Measurements from ENCODE around the gene RNF213.
"Not testable (repeated sequence)": the region's sequence is repeated elsewhere in the genome, so short reads cannot be mapped to it uniquely, and the experiment has no call there.

The RNF213 gene

DNA sequence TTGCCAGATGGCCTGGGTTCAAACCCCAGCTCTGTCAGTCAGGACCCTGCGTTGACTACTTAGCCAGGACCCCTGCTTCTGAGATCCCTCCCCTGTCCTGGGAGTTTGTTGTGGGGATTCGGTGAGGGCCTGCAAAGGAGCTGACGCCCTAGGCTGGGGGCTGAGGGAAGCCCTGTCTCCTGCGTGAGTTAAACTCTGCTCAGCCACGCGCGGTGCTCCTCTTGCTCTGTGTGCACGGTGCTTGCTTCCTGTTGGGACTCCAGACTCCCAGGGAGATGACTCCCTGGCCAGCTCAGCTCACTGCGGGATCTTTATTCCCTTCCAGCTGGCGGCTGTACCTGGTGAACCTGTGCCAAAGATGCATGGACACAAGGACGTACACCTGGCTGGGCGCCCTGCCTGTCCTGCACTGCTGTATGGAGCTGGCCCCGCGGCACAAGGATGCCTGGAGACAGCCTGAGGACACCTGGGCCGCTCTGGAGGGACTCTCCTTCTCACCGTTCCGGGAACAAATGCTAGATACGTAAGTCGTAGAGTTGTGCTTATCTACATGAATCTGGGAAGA, 37.4 kb downstream of the RNF213 start:
- peaks cover 3% of the 10 kb centered on the region for H3K9me3 Mint-ChIP-seq (ENCODE audit: low read depth)
- H3K36me3 Mint-ChIP-seq: peaks cover 30% of the 10 kb centered on the region
- no peak overlapping the region for H3K4me3 Mint-ChIP-seq
- peaks cover 2% of the 10 kb centered on the region for H3K4me1 Mint-ChIP-seq (ENCODE audit: low read depth)
- no peaks in the 10 kb centered on the region for H3K27me3 Mint-ChIP-seq
- H3K27ac Mint-ChIP-seq: peak overlapping the region; percentile 22

DNA sequence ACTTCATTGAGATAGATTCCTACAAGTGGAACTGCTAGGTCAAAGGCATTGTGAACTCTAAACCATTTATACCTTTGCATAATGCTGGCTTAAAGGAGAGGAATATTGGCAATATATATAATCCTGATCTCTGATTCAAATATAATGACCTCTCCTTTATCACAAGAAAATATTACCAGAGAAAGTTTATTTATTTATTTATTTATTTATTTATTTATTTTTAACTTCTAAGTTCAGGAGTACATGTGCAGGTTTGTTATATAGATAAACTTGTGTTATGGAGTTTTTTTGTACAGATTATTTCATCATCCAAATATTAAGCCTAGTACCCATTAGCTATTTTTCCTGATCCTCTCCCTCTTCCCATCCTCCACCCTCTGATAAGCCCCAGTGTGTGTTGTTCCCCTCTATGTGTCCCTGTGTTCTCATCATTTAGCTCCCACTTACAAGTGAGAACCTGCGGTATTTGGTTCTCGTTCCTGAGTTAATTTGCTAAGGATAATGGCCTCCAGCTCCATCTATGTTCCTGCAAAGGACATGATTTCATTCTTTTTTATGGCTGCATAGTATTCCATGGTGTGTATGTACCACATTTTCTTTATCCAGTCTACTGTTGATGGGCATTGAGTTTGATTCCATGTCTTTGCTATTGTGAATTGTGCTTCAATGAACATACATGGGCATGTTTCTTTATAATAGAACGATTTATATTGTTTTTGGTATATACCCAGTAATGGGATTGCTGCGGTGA, 38.9 kb downstream of the RNF213 start:
- H3K9me3 Mint-ChIP-seq (ENCODE audit: low read depth); H3K4me3 Mint-ChIP-seq; H3K4me1 Mint-ChIP-seq (ENCODE audit: low read depth); H3K27me3 Mint-ChIP-seq: not testable (repeated sequence)
- peak overlapping the region; percentile 50 for H3K27ac Mint-ChIP-seq
- H3K36me3 Mint-ChIP-seq: peaks cover 34% of the 10 kb centered on the region

DNA sequence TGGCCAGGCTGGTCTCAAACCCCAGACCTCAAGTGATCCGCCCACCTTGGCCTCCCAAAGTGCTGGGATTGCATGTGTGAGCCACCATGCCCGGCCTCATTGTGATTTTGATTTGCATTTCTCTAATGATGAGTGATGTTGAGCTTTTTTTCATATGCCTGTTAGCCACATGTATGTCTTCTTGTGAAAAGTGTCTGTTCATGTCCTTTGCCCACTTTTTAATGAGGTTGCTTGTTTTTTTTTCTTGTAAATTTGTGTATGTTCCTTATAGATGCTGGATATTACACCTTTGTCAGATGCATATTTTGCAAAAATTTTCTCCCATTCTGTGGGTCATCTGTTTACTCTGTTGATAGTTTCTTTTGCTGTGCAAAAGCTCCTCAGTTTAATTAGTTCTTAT, 40.1 kb downstream of the RNF213 start:
- peak overlapping the region; percentile 61 for H3K27ac Mint-ChIP-seq
- not testable (repeated sequence) for H3K4me3 Mint-ChIP-seq; H3K27me3 Mint-ChIP-seq; H3K4me1 Mint-ChIP-seq (ENCODE audit: low read depth); H3K9me3 Mint-ChIP-seq (ENCODE audit: low read depth)
- peaks cover 36% of the 10 kb centered on the region for H3K36me3 Mint-ChIP-seq

DNA sequence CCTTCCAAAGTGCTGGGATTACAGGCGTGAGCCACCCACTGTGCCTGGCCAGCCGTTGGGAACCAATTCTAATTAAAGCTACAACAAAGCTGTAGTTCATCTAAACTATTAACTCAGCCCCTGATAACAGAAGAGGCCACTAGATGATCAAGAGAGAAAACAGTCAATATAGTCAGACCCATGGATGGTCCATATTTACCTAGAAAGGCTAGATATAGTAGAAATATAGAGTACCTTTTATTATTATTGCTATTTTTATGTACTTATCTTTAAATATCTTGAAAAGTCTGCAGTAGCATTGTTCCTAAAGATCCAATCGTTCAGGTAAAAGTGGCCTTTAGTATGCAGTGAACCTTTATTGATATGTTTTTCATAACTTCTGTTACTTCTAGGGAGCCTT, 43.2 kb downstream of the RNF213 start:
- peaks cover 3% of the 10 kb centered on the region for H3K9me3 Mint-ChIP-seq (ENCODE audit: low read depth)
- peaks cover 44% of the 10 kb centered on the region for H3K36me3 Mint-ChIP-seq
- H3K4me3 Mint-ChIP-seq: no peak overlapping the region
- H3K27ac Mint-ChIP-seq: no peak overlapping the region
- H3K4me1 Mint-ChIP-seq (ENCODE audit: low read depth): no peaks in the 10 kb centered on the region
- no peaks in the 10 kb centered on the region for H3K27me3 Mint-ChIP-seq

DNA sequence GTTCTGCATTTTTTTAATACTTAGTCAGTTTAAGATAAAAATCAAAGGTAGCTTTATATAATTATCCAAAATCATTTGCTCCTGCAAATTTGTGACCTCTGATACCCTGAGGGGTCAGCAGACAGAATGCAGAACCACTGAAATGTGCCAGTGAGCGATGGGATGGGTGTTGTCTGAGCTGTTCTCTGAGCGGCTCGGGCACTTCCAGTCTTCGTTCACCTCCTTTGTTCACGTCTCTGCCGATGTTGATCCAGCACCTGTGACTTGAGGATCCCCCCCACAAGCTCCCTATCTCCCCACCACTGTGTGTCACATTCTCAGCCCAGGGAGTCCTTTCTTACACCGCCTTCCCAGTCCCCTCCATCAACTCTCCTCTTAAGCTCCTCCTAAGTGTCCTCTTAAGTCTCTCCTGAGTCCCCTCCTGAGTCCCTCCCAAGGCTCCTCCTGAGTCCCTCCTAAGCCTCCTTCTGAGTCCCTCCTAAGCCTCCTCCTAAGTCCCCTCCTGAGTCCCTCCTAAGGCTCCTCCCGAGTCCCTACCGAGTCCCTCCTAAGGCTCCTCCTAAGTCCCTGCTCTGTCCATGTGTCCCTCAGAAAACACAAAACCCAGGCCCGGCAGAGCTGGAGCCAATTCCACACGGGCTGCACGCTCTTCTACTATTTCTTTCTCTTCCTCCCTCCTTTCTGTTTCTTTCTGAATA, 47.5 kb downstream of the RNF213 start:
- no peaks in the 10 kb centered on the region for H3K27me3 Mint-ChIP-seq
- H3K4me1 Mint-ChIP-seq (ENCODE audit: low read depth): peaks cover 3% of the 10 kb centered on the region
- H3K9me3 Mint-ChIP-seq (ENCODE audit: low read depth): no peaks in the 10 kb centered on the region
- H3K27ac Mint-ChIP-seq: peak overlapping the region; percentile 78
- H3K36me3 Mint-ChIP-seq: peaks cover 18% of the 10 kb centered on the region
- no peak overlapping the region for H3K4me3 Mint-ChIP-seq

DNA sequence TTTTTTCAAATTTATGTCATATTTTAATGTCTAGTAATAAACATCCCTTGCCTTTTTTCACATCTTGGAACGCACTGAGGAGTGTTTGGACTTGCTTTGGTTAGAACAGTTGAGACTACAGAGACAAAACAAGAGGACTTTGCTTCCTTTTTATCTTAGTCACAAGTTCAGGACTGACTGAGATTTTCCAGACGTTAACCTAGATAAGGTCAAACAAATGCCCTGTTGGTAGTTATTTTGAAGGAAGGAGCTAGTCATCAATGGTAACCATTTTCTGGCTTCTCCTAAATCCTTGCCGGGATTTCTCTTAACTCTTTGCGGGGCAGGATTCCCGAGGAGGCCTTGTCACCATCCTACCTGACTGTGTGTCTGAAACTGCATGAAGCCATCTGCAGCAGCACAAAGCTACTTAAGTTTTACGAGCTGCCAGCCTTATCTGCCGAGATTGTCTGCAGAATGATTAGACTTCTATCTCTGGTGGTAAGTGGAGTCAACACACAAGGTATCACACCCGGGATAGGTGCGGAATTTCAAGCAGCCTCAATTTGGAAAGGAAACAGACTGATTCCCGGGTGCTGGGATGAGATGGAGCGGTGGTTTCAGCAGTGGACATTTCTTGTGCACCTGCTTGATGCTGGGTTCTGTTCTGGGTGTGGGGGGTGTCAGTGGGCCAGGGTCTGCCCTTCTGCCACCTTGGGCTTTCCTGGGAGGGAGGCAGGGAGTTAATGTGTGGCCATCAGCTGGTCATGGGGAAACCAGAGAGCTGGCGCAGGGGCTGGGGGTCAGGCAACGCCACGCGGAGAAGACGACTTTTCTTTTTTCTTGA, 48.3 kb downstream of the RNF213 start:
- H3K9me3 Mint-ChIP-seq (ENCODE audit: low read depth): no peaks in the 10 kb centered on the region
- peak overlapping the region; percentile 78 for H3K27ac Mint-ChIP-seq
- no peaks in the 10 kb centered on the region for H3K27me3 Mint-ChIP-seq
- peaks cover 18% of the 10 kb centered on the region for H3K36me3 Mint-ChIP-seq
- no peak overlapping the region for H3K4me3 Mint-ChIP-seq
- H3K4me1 Mint-ChIP-seq (ENCODE audit: low read depth): peaks cover 3% of the 10 kb centered on the region

- no peaks in the 10 kb centered on the region for H3K9me3 Mint-ChIP-seq (ENCODE audit: low read depth)
- H3K27ac Mint-ChIP-seq: peak overlapping the region; percentile 54
- H3K4me1 Mint-ChIP-seq (ENCODE audit: low read depth): peaks cover 3% of the 10 kb centered on the region
- H3K4me3 Mint-ChIP-seq: no peak overlapping the region
- no peaks in the 10 kb centered on the region for H3K27me3 Mint-ChIP-seq
- H3K36me3 Mint-ChIP-seq: peaks cover 15% of the 10 kb centered on the region
Measured at GRCh38 chr17:80311216-80311827, 50.7 kb downstream of the RNF213 start.

DNA sequence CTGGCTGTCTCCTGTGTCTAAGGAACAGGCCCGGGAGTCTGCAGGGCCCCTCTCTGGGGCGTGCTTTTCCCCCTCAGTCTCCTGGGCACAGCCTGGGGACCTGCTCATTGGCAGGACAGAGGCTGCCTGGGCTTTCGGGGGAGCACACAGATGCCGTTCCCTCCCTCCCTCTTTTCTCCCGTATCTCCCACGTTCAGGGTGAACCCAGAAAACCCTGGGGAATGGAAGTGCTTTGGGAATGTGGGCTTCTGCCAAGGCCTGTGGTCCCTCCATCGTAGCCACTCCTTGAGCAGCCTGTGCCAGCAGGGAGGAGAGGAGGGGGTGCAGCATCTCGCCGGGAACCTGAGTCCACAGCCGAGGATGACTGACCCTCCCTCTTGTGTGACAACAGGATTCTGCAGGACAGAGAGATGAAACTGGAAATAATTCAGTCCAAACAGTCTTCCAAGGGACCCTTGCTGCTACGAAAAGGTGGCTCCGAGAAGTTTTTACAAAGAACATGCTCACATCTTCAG, 52.0 kb downstream of the RNF213 start:
- no peak overlapping the region for H3K4me3 Mint-ChIP-seq
- H3K4me1 Mint-ChIP-seq (ENCODE audit: low read depth): peaks cover 3% of the 10 kb centered on the region
- H3K9me3 Mint-ChIP-seq (ENCODE audit: low read depth): no peaks in the 10 kb centered on the region
- no peak overlapping the region for H3K27ac Mint-ChIP-seq
- H3K27me3 Mint-ChIP-seq: no peaks in the 10 kb centered on the region
- peaks cover 12% of the 10 kb centered on the region for H3K36me3 Mint-ChIP-seq

GRCh38 chr17:80313160-80313829, 52.6 kb downstream of the RNF213 start:
- Mint-ChIP-seq H3K4me3 (no peak overlapping the region), H3K36me3 (peaks cover 9% of the 10 kb centered on the region), H3K27ac (peak overlapping the region; percentile 41), H3K27me3 (no peaks in the 10 kb centered on the region), H3K9me3 (ENCODE audit: low read depth) (no peaks in the 10 kb centered on the region), H3K4me1 (ENCODE audit: low read depth) (peaks cover 3% of the 10 kb centered on the region)

DNA sequence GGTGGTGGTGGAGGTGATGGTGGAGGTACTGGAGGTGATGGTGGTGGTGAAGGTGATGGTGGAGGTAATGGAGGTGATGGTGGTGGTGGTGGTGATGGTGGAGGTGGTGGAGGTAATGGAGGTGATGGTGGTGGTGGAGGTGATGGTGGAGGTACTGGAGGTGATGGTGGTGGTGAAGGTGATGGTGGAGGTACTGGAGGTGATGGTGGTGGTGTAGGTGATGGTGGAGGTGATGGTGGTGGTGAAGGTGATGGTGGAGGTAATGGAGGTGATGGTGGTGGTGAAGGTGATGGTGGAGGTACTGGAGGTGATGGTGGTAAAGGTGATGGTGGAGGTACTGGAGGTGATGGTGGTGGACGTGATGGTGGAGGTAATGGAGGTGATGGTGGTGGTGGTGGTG, 53.3 kb downstream of the RNF213 start:
- H3K4me3 Mint-ChIP-seq; H3K36me3 Mint-ChIP-seq; H3K4me1 Mint-ChIP-seq (ENCODE audit: low read depth); H3K27me3 Mint-ChIP-seq; H3K27ac Mint-ChIP-seq; H3K9me3 Mint-ChIP-seq (ENCODE audit: low read depth): not testable (repeated sequence)

DNA sequence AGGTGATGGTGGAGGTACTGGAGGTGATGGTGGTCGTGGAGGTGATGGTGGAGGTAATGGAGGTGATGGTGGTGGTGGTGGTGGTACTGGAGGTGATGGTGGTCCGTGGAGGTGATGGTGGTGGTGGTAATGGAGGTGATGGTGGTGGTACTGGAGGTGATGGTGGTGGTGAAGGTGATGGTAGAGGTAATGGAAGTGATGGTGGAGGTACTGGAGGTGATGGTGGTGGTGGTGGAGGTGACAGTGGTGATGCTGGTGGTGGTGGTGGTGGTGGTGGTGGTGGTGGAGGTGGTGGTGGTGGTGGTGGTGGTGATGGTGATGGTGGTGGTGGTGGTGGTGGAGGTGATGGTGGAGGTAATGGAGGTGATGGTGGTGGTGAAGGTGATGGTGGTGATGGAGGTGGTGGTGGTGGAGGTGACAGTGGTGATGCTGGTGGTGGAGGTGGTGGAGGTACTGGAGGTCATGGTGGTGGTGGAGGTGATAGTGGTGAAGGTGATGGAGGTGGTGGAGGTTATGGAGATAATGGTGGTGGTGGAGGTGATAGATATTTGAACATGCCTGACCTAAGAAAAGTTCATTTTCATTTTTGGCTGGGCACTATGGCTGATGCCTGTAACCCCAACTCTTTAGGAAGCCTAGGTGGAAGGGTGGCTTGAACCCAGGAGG, 55.0 kb downstream of the RNF213 start:
- no peak overlapping the region for H3K27ac Mint-ChIP-seq
- H3K27me3 Mint-ChIP-seq: no peaks in the 10 kb centered on the region
- H3K9me3 Mint-ChIP-seq (ENCODE audit: low read depth): no peaks in the 10 kb centered on the region
- H3K36me3 Mint-ChIP-seq: peaks cover 11% of the 10 kb centered on the region
- no peak overlapping the region for H3K4me3 Mint-ChIP-seq
- H3K4me1 Mint-ChIP-seq (ENCODE audit: low read depth): peaks cover 3% of the 10 kb centered on the region

DNA sequence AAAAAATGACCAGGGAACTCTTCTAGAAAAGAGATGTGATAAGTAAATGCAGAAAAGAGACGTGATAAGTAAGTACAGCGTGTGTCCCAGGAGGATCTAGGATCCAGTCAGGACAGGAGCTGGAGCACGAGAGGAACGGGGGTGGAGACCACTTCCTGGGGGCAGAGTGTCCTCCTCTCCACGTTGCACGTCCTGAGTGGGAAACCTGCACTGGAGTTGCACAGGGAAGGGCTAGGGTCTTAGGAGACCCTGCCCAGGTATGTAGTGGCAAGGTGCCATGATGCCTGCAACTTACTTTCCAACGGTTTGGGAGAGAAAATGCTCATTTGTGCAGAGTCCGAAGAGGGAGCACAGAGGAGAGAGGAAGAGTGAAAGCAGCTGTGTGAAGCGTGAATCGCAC, 55.8 kb downstream of the RNF213 start:
- peak overlapping the region; percentile 34 for H3K27ac Mint-ChIP-seq

DNA sequence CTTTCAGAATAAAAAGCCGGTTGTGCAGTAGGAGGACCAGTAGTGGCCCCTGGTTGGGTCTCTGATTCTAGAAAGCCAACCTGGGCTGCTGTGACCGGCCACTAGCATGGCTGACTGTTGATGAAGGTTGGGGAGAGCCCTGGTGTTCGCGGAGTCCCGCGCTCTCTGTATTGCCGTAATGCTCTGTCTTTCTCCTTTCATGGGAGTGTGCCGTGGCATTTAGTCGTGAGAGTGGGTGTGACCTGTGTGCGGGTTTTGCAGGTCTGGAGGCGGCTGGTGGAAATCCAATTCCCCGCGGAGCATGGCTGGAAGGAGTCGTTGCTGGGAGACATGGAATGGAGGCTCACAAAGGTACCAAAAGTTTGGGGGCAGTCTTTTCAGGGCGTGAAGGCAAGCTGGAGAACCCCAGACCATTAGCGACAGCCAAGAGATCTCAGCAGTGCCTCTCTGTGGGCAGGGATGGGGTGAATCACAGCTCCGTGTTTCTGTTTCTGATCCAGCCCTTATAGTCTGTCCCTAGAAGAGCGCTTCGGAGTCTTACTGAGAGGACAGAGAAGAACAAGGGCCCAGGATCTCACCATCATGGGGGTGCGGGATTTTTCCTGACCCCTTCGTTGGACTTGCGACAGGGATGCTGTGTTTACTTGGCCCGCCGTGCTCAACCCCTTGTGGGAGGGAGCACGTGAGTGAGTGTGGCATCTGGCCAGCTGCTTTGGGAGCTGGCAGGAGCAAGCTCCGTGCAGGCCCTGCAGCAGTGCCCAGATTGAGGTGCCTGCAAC, 56.5 kb downstream of the RNF213 start:
- Mint-ChIP-seq H3K4me1 (ENCODE audit: low read depth) (peaks cover 3% of the 10 kb centered on the region), H3K27ac (peak overlapping the region; percentile 34), H3K4me3 (no peak overlapping the region), H3K9me3 (ENCODE audit: low read depth) (no peaks in the 10 kb centered on the region), H3K36me3 (peaks cover 19% of the 10 kb centered on the region), H3K27me3 (no peaks in the 10 kb centered on the region)

More for the DNA sequence above, 55.8 kb downstream of the RNF213 start:
- Mint-ChIP-seq H3K27me3 (no peaks in the 10 kb centered on the region), H3K4me3 (no peak overlapping the region), H3K36me3 (peaks cover 17% of the 10 kb centered on the region), H3K4me1 (ENCODE audit: low read depth) (peaks cover 3% of the 10 kb centered on the region), H3K9me3 (ENCODE audit: low read depth) (no peaks in the 10 kb centered on the region)
